DND-41 (cell line): ENCODE data around the gene TMCC1.

Source experiments
- ATAC-seq: fragments of 200-7000 bp; cut with Tn5 transposase; 3 replicates; pipeline ENCODE4 v1.9.1; 2021; ENCODE audit warnings: low read depth; ENCODE audit not compliant: insufficient read depth
- DNase-seq: peaks from one replicate; pipeline ENCODE4 v3.0.0-alpha.2; 2020
- H2AFZ ChIP-seq: 2 replicates; pipeline ENCODE4 v1.6.0; 2012; ENCODE audit warnings: low read depth, low read length
- H3K27ac ChIP-seq: 2 replicates; pipeline ENCODE4 v1.5.1; 2012; ENCODE audit warnings: low read length, inconsistent platforms
- H3K27me3 ChIP-seq: fragments of 200-600 bp; sonication (generic); 2 replicates; pipeline ENCODE4 v1.6.0; 2012; ENCODE audit warnings: low read length, mild to moderate bottlenecking, inconsistent platforms; ENCODE audit not compliant: insufficient read depth, poor library complexity
- H3K36me3 ChIP-seq: 2 replicates; pipeline ENCODE4 v1.5.1; 2012; ENCODE audit warnings: low read length, inconsistent platforms; ENCODE audit not compliant: insufficient read depth
- H3K4me1 ChIP-seq: 2 replicates; pipeline ENCODE4 v1.5.1; 2012; ENCODE audit warnings: mild to moderate bottlenecking, low read length; ENCODE audit not compliant: insufficient read depth
- H3K4me2 ChIP-seq: 2 replicates; pipeline ENCODE4 v1.6.0; 2012; ENCODE audit warnings: mild to moderate bottlenecking, moderate library complexity, low read length, inconsistent platforms; ENCODE audit not compliant: insufficient read depth
- H3K4me3 ChIP-seq, 2 experiments: fragments of 200-600 bp in 1 of 2; shearing (Covaris generic) in 1 of 2; 2 replicates each; pipeline ENCODE4 v1.5.1; 2012 to 2016; ENCODE audit warnings: inconsistent platforms in 2 of 2, low read length in 2 of 2, mild to moderate bottlenecking in 2 of 2, low read depth in 1 of 2, moderate library complexity in 1 of 2
- H3K79me2 ChIP-seq: 2 replicates; pipeline ENCODE4 v1.6.0; 2012; ENCODE audit warnings: low read length, inconsistent platforms; ENCODE audit not compliant: insufficient read depth
- H3K9ac ChIP-seq: 2 replicates; pipeline ENCODE4 v1.6.0; 2012; ENCODE audit warnings: low read depth, mild to moderate bottlenecking, inconsistent platforms, low read length, moderate library complexity
- H3K9me3 ChIP-seq: 2 replicates; pipeline ENCODE4 v1.5.1; 2012; ENCODE audit warnings: low read length, moderate library complexity, mild to moderate bottlenecking, inconsistent platforms; ENCODE audit not compliant: insufficient read depth, severe bottlenecking
- H4K20me1 ChIP-seq: 2 replicates; pipeline ENCODE4 v1.6.0; 2012; ENCODE audit warnings: low read length; ENCODE audit not compliant: insufficient read depth
- CTCF ChIP-seq: IDR thresholded peaks from 2 replicates; pipeline ENCODE4 v1.5.1; 2012; ENCODE audit warnings: borderline replicate concordance, low read length, moderate library complexity, mild to moderate bottlenecking; ENCODE audit not compliant: poor library complexity, severe bottlenecking; ENCODE audit errors: extremely low read depth
- EZH2 ChIP-seq: IDR thresholded peaks from 3 replicates; pipeline ENCODE4 v1.6.1; 2012; ENCODE audit warnings: borderline replicate concordance, low read depth, mild to moderate bottlenecking, moderate library complexity, low read length, inconsistent platforms; ENCODE audit not compliant: severe bottlenecking

TMCC1 gene

GRCh38 chr3:129689036-129689435 is 204.5 kb downstream of the TMCC1 start:
- no peaks in the 10 kb centered on the region for H3K9me3 ChIP-seq
- H3K27ac ChIP-seq = no peak overlapping the region
- ATAC-seq (no peak), DNase-seq (no peak)
- no peak overlapping the region for H2AFZ ChIP-seq
- no peak overlapping the region for H3K9ac ChIP-seq
- H3K79me2 ChIP-seq = no peaks in the 10 kb centered on the region
- H3K4me1 ChIP-seq = no peaks in the 10 kb centered on the region
- H3K4me2 ChIP-seq = no peak overlapping the region
- 0 out of 2 replicates have a peak, but pooled peaks cover 4% of the 10 kb centered on the region for H4K20me1 ChIP-seq
- H3K36me3 ChIP-seq = no peaks in the 10 kb centered on the region
- H3K4me3 ChIP-seq = no peak overlapping the region
- H3K27me3 ChIP-seq = no peaks in the 10 kb centered on the region
- no peak for TF ChIP-seq EZH2
- no peak for TF ChIP-seq CTCF

GRCh38 chr3:129688271-129688895 is 205.1 kb downstream of the TMCC1 start:
- Histone ChIP-seq H3K9me3 (no peaks in the 10 kb centered on the region), H3K4me2 (no peak overlapping the region), H3K27me3 (no peaks in the 10 kb centered on the region), H2AFZ (no peak overlapping the region), H3K79me2 (no peaks in the 10 kb centered on the region), H3K27ac (no peak overlapping the region), H3K36me3 (no peaks in the 10 kb centered on the region), H3K9ac (no peak overlapping the region), H4K20me1 (0 out of 2 replicates have a peak, but pooled peaks cover 4% of the 10 kb centered on the region), H3K4me1 (no peaks in the 10 kb centered on the region), H3K4me3 (no peak overlapping the region)
- ATAC-seq (no peak), DNase-seq (no peak)
- TF ChIP-seq EZH2 = no peak

GRCh38 chr3:129687586-129688125 is 205.9 kb downstream of the TMCC1 start:
- H3K9me3 ChIP-seq = no peaks in the 10 kb centered on the region
- H3K9ac ChIP-seq = no peak overlapping the region

More at GRCh38 chr3:129687586-129688125, 205.9 kb downstream of the TMCC1 start:
- H3K4me3 ChIP-seq = no peak overlapping the region
- TF ChIP-seq EZH2 = no peak
- no peak for TF ChIP-seq CTCF
- H3K4me2 ChIP-seq = no peak overlapping the region
- no peaks in the 10 kb centered on the region for H3K79me2 ChIP-seq
- no peak overlapping the region for H2AFZ ChIP-seq
- no peak overlapping the region for H3K27ac ChIP-seq
- H3K4me1 ChIP-seq = no peaks in the 10 kb centered on the region
- no peaks in the 10 kb centered on the region for H3K36me3 ChIP-seq
- DNase-seq (no peak), ATAC-seq (no peak)
- H4K20me1 ChIP-seq = 0 out of 2 replicates have a peak, but pooled peaks cover 4% of the 10 kb centered on the region
- H3K27me3 ChIP-seq = no peaks in the 10 kb centered on the region
